Activated naive CD4-positive, alpha-beta T cell treated with anti-CD3 and anti-CD28 coated beads, Interleukin-2, amount 50 U/mL, for 24 hours (primary cell): Measurements from ENCODE around the gene HOMER3.
"Not testable (repeated sequence)": the region's sequence is repeated elsewhere in the genome, so short reads cannot be mapped to it uniquely, and the experiment has no call there.

Experiments
- H3K27ac Mint-ChIP-seq: one replicate; pipeline ENCODE4 v1.8.0; 2021; ENCODE audit warnings: mild to moderate bottlenecking, mixed read lengths
- H3K27me3 Mint-ChIP-seq: one replicate; pipeline ENCODE4 v1.8.0; 2021; ENCODE audit warnings: mixed read lengths
- H3K36me3 Mint-ChIP-seq: one replicate; pipeline ENCODE4 v1.8.0; 2021; ENCODE audit warnings: mixed read lengths
- H3K4me1 Mint-ChIP-seq: one replicate; pipeline ENCODE4 v1.8.0; 2021; ENCODE audit warnings: mixed read lengths
- H3K4me3 Mint-ChIP-seq: one replicate; pipeline ENCODE4 v1.8.0; 2021; ENCODE audit warnings: mild to moderate bottlenecking, mixed read lengths
- H3K9me3 Mint-ChIP-seq: one replicate; pipeline ENCODE4 v1.8.0; 2021; ENCODE audit warnings: mixed read lengths

HOMER3 gene

DNA sequence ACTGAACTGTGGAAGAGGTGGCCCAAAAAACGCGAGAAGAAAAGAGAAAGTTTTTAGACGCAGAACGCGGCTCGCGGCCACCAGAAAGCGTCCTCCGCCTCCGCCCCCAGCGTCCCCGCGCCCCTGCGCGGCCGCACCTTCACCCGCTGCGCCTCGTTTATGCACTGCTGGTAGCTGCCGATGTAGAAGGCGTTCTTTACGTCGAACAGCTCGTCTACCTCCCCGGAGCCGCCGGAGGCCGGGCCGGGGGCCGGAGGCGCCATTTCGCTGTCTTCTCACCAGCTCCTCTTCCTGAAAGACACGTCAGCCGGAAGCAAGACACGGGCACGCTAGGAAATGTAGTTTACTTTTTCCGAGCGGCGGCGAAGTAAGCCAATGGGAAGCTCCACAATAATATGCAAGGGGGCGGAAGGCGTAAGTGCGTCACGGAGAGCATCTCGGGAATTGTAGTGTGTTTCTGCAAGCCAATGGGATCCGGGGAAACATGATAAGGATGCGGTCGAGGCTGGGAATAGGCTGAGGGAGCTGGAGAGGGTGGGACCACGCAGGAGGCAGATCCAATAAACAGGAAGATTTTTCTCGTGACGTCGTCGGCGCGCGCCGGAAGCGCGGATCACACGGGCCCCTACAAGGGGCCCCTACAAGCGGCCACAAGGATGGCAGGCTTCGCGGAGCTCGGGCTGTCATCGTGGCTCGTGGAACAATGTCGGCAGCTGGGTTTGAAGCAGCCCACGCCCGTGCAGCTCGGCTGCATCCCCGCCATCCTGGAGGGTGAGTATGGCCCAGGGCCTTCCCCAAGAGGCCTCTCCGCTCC, 21.7 kb downstream of the HOMER3 start, which contains the start of the genes COPE and DDX49:
COPE (minus strand) TSS at position 302 of the 814 bp plus-strand sequence; CDS start at position 263, 39 bp downstream.
DDX49 (plus strand) TSS at position 630 of the 814 bp plus-strand sequence; CDS start at position 657, 27 bp downstream.
- Mint-ChIP-seq H3K4me3 (peak within 1 kb of the TSS; percentile 97), H3K36me3 (peaks cover 6% of the 10 kb centered on the region), H3K27ac (peak within 1 kb of the TSS; percentile 97), H3K9me3 (no peaks in the 10 kb centered on the region), H3K27me3 (no peaks in the 10 kb centered on the region), H3K4me1 (peaks cover 50% of the 10 kb centered on the region)

DNA sequence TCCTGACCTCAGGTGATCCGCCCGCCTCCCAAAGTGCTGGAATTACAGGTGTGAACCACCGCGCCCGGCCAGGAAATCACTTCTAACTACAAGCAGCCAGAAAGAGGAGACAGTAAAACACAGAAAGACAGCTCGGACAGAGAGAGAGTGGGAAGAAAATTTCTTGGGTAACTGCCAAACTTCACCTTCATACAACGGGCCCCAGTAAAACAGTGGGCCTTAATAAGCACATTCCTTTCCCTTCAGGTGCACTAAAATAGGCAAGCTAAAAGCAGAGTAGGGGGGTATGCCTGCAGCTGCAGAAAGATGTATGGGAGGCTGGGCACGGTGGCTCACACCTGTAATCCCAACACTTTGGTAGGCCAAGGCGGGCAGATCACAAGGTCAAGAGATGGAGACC, 23.4 kb downstream of the HOMER3 start:
- not testable (repeated sequence) for H3K9me3 Mint-ChIP-seq

DNA sequence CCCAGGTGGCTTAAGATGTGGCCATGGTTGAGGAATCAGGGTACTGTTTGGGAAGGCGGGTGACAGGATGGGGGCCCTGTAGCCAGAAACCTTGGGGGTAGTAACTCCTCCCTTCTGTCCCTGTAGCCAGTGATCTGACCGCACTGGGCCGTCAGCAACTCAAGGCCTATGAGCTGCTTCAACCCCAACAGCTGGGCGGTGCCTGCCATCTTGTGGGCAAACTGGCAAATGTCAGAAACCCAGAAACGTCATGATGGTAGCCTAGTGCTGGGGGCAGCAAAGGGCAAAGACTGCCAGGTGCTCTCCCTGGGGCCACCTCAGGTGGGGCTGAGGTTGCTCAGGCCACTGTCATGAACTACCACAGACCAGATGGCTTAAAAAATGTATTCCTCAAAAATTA, 25.4 kb downstream of the HOMER3 start:
- Mint-ChIP-seq H3K27me3 (no peaks in the 10 kb centered on the region), H3K27ac (no peak overlapping the region), H3K4me3 (peak overlapping the region; percentile 52), H3K9me3 (no peaks in the 10 kb centered on the region), H3K4me1 (peaks cover 49% of the 10 kb centered on the region), H3K36me3 (peaks cover 11% of the 10 kb centered on the region)

More for the DNA sequence above, 23.4 kb downstream of the HOMER3 start:
- Mint-ChIP-seq H3K36me3 (peaks cover 11% of the 10 kb centered on the region), H3K4me3 (peak overlapping the region; percentile 78), H3K4me1 (peaks cover 62% of the 10 kb centered on the region), H3K27ac (peak overlapping the region; percentile 46)
- H3K27me3 Mint-ChIP-seq = not testable (repeated sequence)

DNA sequence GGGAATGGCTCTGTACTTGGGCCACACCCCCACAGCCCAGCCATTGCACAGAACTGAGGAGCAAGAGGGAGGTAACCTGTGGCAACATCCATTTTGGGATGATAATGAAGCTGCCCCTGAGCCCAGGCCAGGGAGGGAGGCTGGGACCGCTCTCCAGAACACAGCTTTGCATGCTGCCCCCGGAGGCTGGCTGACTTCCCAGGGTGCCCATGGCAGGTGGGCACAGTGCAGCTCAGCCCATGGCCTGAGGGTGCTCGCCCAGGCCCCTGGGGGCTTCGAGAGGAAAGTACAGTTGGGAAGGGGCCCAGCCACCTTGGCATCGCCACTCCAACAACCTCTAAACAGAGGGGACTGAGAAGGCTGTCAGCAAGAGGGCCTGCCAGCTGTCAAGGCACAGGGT, 27.6 kb downstream of the HOMER3 start:
- H3K27ac Mint-ChIP-seq = no peak overlapping the region
- no peaks in the 10 kb centered on the region for H3K27me3 Mint-ChIP-seq
- H3K9me3 Mint-ChIP-seq = no peaks in the 10 kb centered on the region

DNA sequence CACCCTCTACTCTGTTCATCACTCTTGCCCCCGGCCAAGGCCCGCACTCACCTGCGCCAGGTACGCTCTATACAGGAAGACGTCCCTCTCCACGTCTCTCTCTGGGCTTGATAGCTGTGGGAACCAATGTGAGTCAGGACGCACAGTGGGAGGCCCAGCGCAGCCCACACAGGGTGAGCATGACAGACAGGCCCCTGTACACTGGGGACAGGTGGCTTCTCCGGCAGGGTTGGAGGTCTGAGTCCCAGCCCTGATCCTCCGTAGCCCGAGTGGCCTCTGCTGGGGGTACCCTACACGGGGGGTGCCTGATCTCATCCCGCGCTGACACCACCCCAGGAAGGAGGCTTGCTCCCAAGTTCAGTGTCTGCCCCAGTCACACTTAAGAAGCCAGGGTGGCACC, 28.1 kb downstream of the HOMER3 start:
- H3K4me1 Mint-ChIP-seq = peaks cover 39% of the 10 kb centered on the region
- no peak overlapping the region for H3K4me3 Mint-ChIP-seq

More for the DNA sequence above, 27.6 kb downstream of the HOMER3 start:
- Mint-ChIP-seq H3K4me1 (peaks cover 43% of the 10 kb centered on the region), H3K4me3 (no peak overlapping the region), H3K36me3 (peaks cover 12% of the 10 kb centered on the region)

DNA sequence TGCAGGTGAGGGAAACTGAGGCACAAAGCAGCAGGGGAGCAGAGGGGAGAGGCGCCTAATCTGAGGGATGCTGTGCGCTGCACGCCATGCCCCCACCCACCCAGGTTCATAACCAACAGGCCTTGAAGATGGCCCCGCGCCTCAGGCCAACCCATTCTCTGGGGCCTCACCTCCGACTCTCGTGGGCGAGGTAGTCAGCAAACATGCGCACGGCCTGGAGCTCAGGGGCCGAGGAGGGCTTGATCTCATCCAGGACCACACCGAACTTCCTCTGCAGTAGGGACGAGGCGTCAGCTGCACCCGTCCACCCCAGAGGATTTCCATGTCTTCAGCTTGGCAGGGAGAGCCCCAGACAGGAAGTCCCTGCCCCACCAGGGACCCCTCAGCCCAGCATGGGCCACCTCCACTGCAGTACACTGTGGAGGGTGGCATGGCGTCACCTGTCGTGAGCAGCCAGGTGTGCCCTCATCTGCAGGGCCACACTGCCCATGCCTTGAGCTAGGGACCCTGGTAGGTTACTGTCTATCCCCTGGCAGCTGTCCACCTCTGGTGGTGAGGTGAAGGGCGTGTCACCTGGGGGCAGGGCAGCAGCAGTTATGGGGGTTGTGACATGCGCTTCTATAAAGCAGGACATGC, 30.1 kb downstream of the HOMER3 start:
- Mint-ChIP-seq H3K4me3 (no peak overlapping the region), H3K27ac (no peak overlapping the region), H3K36me3 (peaks cover 12% of the 10 kb centered on the region), H3K9me3 (no peaks in the 10 kb centered on the region), H3K4me1 (peaks cover 25% of the 10 kb centered on the region), H3K27me3 (no peaks in the 10 kb centered on the region)

More for the DNA sequence above, 28.1 kb downstream of the HOMER3 start:
- no peaks in the 10 kb centered on the region for H3K27me3 Mint-ChIP-seq
- peaks cover 12% of the 10 kb centered on the region for H3K36me3 Mint-ChIP-seq
- no peaks in the 10 kb centered on the region for H3K9me3 Mint-ChIP-seq
- H3K27ac Mint-ChIP-seq = no peak overlapping the region

DNA sequence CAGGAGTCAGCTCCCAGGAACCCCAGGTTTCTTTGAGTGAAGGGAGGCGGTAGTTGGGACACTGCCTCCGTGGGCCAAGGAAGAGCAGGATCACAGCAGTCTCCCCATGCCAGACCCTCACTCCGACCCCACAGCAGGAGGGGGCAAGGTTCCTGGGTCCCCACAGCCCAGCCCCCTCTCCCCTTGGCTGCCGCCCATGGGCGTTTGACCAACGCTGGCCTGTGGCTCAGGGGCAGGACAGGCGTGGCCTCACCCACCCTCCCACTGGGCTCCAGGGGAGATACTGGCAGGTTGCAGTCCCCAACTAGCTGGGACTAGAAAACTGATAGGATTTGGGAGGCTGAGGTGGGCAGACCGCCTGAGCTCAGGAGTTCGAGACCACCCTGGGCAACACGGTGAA, 31.0 kb downstream of the HOMER3 start:
- no peak overlapping the region for H3K27ac Mint-ChIP-seq
- H3K36me3 Mint-ChIP-seq = peaks cover 13% of the 10 kb centered on the region
- peaks cover 19% of the 10 kb centered on the region for H3K4me1 Mint-ChIP-seq
- no peaks in the 10 kb centered on the region for H3K9me3 Mint-ChIP-seq
- H3K4me3 Mint-ChIP-seq = no peak overlapping the region
- no peaks in the 10 kb centered on the region for H3K27me3 Mint-ChIP-seq

DNA sequence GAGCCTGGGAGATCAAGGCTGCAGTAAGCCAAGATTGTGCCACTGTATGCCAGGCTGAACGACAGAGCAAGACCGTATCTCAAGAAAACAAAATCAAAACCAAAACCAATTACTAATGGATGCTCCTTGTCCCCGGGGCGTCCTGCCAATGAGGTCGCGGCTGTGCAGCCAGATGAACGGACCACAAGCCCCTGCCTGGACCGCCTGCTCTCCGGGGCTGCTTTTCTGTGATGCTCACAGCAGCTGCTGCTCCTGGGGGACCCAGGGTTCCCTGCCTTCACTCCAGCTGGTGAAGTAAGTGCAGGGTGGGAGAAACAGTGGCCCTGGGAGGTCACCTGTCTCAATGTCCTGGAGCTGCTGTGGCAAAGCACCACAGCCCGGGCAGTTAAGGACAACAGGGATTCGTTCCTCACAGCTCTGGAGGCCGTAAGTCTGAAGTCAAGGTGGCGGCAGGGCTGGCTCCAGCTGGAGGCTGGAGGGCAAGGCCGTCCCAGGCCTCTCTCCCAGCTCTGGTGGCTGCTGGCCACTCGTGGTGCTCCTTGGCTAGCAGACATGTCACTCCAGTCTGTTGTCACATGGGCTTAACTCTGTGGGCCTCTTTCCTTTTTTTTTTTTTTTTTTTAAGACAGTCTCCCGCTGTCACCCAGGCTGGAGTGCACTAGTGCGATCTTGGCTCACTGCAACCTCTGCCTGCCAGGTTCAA, 31.9 kb downstream of the HOMER3 start:
- no peaks in the 10 kb centered on the region for H3K27me3 Mint-ChIP-seq
- peaks cover 16% of the 10 kb centered on the region for H3K4me1 Mint-ChIP-seq
- H3K27ac Mint-ChIP-seq = no peak overlapping the region
- no peak overlapping the region for H3K4me3 Mint-ChIP-seq
- no peaks in the 10 kb centered on the region for H3K9me3 Mint-ChIP-seq
- H3K36me3 Mint-ChIP-seq = peaks cover 13% of the 10 kb centered on the region

DNA sequence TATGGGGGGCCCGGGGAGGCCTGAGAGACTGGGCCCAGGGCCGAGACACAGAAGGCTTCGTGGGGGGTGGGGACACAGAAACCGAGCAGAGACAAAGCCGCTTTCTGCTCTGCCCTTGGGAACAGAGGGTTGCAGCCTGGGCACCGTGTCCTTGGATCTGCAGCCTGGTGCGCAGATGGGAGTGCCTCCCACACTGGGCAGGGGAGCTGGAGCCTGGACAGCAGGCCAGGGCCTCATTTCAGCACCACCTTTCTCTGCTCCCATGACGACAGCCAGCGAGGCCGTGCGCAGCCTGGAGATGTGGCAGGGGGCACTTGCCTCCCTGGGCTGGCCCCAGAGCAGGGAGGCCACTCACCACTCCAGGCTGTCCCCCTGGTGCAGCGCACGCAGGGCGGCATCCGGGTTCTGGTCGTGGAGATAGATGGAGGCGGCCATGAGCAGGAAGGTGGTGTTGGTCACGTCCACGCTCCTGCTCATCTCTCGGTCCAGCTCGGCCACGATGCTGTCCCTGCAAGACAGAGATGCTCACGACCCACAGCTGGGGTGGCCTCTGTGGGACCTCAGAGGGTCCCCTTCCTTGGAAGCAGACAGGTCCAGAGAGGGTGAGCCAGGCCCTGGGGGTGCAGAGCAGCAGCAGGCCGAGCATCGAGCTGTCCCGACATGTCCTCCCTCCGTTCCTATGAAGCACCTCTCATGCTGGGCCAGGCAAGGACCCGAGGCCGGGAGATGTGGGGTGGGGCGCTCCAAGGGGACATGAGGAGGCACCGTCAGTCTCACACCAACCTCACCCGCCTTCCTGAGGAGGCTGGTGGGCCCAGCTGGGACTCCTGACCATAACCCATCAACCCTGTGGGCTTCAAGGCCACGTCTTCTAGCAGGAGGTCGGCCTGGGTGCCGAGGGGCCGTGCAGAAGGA, 34.2 kb downstream of the HOMER3 start:
- H3K4me1 Mint-ChIP-seq = peaks cover 4% of the 10 kb centered on the region
- no peaks in the 10 kb centered on the region for H3K9me3 Mint-ChIP-seq
- H3K4me3 Mint-ChIP-seq = no peak overlapping the region
- peaks cover 8% of the 10 kb centered on the region for H3K36me3 Mint-ChIP-seq
- no peaks in the 10 kb centered on the region for H3K27me3 Mint-ChIP-seq
- no peak overlapping the region for H3K27ac Mint-ChIP-seq

DNA sequence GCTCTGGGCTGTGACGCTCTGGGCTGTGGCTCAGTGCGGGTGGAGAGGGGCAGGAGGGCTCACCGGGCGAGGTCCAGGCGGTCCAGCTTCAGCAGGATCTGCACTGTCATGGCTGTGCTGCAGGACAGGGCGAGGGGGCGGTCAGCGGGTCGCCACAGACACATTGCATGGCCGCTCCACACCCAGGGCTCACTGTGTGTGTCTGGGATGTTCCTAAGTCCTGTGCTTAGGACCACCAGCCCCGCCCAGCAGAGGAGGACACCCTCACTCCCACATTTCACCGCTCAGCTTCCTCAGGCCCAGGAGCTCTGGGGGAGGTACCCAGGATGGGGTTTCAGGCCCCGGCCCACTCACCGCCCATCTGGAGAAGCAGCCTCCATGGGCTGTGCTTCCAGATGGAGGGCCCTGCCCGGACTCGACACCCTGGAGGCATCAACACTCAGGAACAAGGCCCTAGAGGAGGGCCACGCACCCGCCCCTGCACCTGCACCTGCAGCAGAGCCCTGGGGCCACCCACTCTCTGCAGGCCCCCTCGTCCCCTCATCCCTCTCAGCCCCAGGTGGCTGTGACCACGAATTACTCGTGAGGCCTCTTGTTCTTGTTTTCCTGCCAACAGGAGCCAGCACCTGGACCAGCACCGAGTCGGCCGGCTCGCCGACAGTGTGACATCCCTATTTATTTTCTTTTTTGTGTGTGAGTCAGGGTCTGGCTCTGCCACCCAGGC, 35.3 kb downstream of the HOMER3 start:
- Mint-ChIP-seq H3K4me1 (peaks cover 4% of the 10 kb centered on the region), H3K9me3 (no peaks in the 10 kb centered on the region), H3K4me3 (no peak overlapping the region), H3K36me3 (peaks cover 8% of the 10 kb centered on the region), H3K27me3 (no peaks in the 10 kb centered on the region), H3K27ac (no peak overlapping the region)

DNA sequence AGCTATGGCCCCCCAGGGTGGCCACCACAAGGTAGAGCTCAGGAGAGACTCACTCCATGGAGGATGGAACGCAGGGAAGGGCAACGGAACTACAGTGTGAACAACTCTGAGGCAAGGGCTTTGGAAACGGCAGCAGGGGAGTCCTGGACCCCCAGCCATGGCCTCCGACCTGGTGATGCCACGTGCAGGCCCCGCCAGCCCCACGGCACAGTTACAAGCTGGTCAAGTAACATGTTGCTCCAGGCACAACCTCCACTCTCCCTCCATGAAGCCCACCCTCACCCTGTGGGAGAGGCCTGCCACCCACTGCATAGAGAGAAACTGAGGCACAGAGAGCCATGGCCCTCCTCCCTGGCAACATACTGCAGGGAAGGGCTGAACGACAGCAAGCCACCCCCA, 36.0 kb downstream of the HOMER3 start:
- Mint-ChIP-seq H3K4me3 (no peak overlapping the region), H3K4me1 (peaks cover 4% of the 10 kb centered on the region), H3K27ac (no peak overlapping the region), H3K27me3 (no peaks in the 10 kb centered on the region), H3K9me3 (no peaks in the 10 kb centered on the region), H3K36me3 (peaks cover 8% of the 10 kb centered on the region)

DNA sequence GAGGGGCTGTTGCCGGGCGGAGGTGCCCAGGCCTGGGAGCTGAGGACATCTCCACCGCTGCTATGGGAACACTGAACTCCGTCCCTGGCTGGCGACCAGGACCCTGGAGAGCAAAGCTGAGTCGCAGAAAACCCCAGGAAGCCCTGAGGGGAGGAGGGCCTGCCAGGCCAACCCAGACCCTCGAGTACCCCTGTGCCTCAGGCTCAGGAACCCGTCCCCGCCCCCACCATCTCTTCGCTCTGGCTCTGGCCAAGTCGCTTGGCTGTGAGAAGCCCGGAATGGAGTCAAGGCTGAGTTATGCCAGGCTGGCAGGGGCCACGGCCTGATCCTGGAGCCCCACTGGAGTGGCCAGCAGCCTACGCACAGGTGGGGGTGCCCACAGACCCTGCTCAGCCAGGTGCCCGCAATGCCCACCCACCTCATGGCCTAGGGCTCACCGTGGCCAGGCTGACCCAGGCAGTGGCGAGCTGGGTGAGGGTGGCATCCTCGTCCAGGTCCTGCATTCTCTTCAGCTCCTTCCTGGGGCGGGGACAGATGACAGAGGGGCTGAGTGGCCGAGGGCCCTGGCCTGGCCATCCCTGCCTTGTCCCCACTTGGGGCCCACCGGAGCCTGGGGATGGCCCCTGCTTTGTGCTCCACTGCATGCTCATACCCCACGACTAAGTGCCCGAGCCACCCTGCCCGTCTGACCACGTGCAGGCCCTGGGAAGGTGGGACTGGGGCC, 36.5 kb downstream of the HOMER3 start:
- Mint-ChIP-seq H3K27me3 (no peaks in the 10 kb centered on the region), H3K9me3 (no peaks in the 10 kb centered on the region), H3K4me1 (peaks cover under 1% of the 10 kb centered on the region), H3K4me3 (no peak overlapping the region), H3K36me3 (peaks cover 6% of the 10 kb centered on the region), H3K27ac (no peak overlapping the region)

DNA sequence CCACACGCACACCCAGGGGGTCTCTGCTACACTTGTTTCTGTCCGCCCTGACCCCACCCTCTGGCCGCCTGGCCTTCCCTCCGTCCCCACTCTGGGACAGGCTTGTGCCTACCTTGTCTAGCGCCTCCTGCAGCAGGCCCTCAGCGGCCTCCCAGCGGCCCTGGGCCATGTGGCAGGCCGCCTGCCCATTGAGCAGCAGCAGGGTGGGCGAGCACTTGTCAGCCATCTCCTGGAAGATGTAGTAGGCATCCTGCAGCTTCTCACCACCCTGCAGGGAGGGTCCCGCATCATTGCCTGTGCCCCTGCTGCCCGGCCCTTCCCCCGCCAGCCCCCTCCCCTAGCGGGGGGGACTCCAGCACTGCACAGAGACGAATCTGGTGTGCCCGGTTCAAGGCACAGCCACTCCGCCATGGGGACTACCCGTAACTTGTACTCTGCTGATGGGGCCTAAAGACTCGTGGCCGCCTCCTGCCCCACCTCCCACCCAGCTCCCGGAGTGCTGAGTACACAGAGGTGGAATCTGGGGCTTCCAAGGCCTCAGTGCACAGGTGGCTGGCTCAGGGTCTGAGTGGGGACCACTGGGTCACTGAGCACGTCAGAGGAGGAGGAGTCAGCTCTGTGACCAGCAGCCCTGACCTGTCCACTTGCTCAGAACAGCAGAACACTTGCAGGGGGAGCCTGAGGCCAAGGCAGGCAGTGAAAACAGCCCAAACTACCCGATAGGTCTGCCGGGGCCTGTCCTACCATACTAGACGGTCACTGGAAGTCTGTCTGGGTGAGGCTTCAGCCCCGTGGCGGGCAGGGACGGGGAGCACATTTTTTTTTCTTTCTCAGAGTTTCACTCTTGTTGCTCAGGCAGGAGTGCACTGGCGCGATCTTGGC, 37.6 kb downstream of the HOMER3 start:
- H3K36me3 Mint-ChIP-seq = peaks cover 6% of the 10 kb centered on the region

More for the DNA sequence above, 37.6 kb downstream of the HOMER3 start:
- H3K4me3 Mint-ChIP-seq = no peak overlapping the region
- H3K4me1 Mint-ChIP-seq = no peaks in the 10 kb centered on the region
- no peaks in the 10 kb centered on the region for H3K9me3 Mint-ChIP-seq
- H3K27ac Mint-ChIP-seq = no peak overlapping the region
- no peaks in the 10 kb centered on the region for H3K27me3 Mint-ChIP-seq
